HG02571 (cell line): Measurements from ENCODE around the gene RRAGB.
"Not testable (repeated sequence)": the region's sequence is repeated elsewhere in the genome, so short reads cannot be mapped to it uniquely, and the experiment has no call there.

ENCODE experiments used
- ATAC-seq: cut with Tn5 transposase; IDR thresholded peaks from one replicate; pipeline ENCODE4 v1.9.1; 2021; ENCODE audit warnings: mild to moderate bottlenecking, moderate library complexity; ENCODE audit not compliant: unreplicated experiment

The RRAGB gene

DNA sequence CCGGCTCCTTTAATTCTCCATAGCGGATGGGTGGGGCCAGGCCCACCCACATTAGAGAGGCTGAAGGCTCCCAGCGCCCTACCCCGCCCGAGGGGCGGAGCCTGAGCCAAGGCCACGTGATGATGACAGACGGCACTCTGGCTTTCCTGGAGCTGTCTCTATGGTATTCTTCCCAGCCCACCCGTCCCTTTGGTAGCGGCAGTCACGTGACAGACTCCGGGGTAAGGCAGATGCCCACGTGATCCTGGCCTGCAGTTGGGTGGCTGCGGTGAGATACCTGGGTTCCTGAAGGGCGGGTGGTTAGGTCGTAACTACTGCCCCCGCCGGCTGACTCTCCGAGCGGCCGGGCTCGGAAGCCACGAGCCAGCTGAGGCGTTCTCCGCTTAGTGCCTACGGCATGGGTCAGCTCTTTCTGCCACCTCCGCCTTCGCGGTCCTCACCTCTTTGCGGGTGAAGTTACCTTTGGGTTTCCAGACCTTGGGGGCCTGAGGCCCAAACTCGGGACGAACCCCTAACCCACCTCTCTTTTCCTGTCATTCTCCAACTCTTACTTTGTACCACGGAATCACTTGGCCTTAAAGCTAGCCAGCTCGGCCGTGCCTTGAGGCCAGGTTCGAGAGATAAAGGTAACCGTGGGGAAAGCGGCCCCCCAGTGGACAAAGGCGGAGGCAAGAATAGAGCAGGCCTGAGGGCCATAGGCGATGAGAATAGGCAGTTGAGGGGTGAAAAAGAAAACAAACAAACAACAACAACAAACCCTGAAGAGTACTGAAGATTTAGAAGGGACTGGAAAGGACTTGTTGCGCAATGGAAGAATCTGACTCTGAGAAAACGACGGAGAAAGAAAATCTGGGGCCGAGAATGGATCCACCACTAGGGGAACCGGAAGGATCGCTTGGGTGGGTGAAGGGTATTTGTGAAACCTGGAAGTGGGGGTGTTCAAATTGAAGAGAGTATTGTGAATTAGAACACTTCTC, at the start of gene RRAGB:
TSS of gene RRAGB (plus strand) at position 229 of the 977 bp plus-strand sequence. CDS start at position 808, 579 bp downstream.
- ATAC-seq: peak; percentile 90

- no peak for ATAC-seq
Observed at GRCh38 chrX:55668084-55668483, 49.5 kb upstream of the RRAGB start.

GRCh38 chrX:55688579-55688978, 29.0 kb upstream of the RRAGB start:
- not testable (repeated sequence) for ATAC-seq

- ATAC-seq: no peak
Observed at GRCh38 chrX:55695227-55696018, 22.1 kb upstream of the RRAGB start.

GRCh38 chrX:55697381-55697780, 20.2 kb upstream of the RRAGB start:
- ATAC-seq: no peak

DNA sequence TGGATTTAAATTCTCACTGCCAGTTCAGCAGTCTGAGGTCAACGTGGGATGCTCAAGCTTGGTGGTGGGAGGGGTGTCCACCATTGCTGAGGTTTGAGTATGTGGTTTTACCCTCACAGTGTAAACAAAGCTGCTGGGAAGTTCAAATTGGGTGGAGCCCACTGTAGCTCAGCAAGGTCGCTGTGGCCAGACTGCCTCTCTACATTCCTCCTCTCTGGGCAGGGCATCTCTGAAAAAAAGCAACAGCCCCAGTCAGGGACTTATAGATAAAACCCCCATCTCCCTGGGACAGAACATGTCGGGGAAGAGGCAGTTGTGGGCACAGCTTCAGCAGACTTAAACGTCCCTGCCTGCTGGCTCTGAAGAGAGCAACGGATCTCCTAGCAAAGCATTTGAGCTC, 14.9 kb upstream of the RRAGB start:
- ATAC-seq: no peak

- not testable (repeated sequence) for ATAC-seq
Observed at GRCh38 chrX:55703436-55703835, 14.1 kb upstream of the RRAGB start.

DNA sequence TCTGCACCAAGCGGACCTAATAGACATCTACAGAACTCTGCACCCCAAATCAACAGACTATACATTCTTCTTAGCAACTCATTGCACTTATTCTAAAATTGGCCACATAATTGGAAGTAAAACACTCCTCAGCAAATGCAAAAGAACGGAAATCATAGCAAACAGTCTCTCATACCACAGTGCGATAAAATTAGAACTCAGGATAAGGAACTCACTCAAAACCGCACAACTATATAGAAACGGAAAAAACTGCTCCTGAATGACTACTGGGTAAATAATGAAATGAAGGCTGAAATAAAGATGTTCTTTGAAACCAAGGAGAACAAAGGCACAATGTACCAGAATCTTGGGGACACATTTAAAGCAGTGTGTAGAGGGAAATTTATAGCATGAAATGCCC, 12.5 kb upstream of the RRAGB start:
- ATAC-seq: not testable (repeated sequence)

- no peak for ATAC-seq
Observed at GRCh38 chrX:55709735-55710134, 7.8 kb upstream of the RRAGB start.

DNA sequence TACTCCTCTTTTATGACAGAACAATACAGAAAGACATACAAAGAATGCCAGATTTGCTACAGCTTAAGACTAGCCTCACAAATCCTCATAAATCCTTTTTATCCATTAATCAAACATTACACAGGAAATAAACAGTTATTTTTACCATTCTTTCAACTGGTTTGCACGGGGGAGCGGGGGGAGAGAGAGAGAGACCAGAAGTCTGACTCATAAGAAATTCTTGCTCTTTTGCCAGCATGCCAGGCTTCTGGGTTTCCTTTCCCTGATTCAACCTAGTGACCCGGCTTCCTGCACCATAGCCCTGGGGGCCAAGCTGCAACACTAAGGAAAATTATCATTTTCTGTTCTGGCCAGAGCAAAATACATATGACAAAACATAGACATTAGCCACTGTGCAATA, 6.8 kb upstream of the RRAGB start:
- ATAC-seq: no peak

- ATAC-seq: no peak
Observed at GRCh38 chrX:55713631-55714030, 3.9 kb upstream of the RRAGB start.

DNA sequence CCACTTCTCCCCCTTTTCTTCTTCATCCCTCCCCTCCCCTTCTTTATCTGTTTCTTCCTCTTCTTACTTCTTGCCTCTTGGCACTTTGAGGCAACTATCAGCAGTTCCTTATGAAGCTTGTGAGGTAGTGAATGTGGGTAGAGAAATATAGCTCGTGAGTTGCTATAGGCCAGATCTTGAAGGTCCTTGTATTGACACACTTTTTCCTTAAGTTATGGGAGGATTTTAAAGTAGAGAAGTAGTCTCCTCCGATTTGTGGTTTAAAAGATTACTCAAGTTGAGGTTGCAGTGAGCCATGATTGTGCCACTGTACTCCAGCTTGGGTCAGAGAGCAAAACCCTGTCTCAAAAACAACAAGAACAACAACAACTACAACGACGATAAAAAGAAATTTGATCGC, 3.4 kb upstream of the RRAGB start:
- no peak for ATAC-seq

- ATAC-seq: no peak
Observed at GRCh38 chrX:55715847-55716246, 1.7 kb upstream of the RRAGB start.

GRCh38 chrX:55716937-55717336, 612 bp upstream of the RRAGB start:
- ATAC-seq: no peak

DNA sequence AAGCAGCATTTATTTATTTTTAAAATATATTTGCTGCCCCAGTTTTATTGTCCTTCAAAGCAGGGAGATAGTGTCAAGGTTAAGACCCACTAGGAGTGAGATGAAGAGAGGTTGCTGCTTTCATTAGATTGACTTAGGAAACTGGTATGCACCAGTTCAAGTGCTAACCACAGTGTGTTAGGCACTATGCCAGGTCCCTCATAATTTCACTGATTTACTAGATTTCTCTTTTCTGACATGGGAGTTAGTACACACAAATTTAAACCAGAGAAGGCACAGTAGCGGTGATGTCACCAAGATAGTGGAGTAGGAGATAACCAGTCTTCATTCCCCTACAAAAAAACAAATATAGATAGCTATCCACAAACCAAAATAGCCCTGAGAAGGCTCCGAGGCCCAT, 14.3 kb downstream of the RRAGB start:
- no peak for ATAC-seq

GRCh38 chrX:55738969-55739368, 21.4 kb downstream of the RRAGB start:
- ATAC-seq: no peak

DNA sequence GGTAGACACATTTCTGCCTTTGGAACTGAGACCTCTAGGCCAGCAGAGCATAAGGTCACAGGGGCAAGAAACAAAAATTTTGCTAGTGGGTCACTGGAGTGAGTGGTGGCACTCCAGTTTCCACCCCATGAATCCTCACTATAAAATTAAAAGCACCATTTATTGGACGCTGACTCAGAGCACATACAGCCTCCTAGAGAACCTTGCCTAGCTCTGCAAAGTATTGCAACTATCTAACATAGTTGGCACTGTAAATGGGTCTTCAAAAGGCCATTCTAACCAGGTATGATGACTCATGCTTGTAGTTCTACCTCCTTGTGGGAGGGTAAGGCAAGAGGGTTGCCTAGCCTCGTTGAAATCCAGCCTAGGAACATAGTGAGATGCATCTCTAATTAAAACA, 25.1 kb downstream of the RRAGB start:
- no peak for ATAC-seq

- not testable (repeated sequence) for ATAC-seq
Observed at GRCh38 chrX:55748463-55748862, 30.9 kb downstream of the RRAGB start.

- no peak for ATAC-seq
Observed at GRCh38 chrX:55750256-55750655, 32.7 kb downstream of the RRAGB start.

DNA sequence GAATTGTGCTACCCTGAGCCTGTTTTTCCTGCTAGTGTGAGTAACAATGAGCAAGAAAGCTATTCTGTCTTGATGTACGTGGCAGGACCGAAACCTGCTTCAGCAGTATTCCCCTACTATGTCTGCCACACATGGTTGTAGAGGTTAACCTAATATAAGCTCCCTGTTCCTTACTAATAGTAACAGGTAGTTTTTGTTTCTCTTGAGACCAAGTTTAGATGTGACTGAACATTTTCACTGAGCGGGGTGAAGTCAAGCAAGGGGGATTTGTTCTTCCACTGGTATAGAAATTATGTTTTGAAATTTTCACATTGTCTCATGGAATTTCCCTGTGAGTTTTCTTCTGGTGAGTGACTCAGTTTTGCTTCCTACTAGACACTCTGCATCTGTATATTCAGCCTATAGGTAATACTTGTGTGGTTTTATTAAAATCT, 37.3 kb downstream of the RRAGB start:
- peak; percentile 93 for ATAC-seq

DNA sequence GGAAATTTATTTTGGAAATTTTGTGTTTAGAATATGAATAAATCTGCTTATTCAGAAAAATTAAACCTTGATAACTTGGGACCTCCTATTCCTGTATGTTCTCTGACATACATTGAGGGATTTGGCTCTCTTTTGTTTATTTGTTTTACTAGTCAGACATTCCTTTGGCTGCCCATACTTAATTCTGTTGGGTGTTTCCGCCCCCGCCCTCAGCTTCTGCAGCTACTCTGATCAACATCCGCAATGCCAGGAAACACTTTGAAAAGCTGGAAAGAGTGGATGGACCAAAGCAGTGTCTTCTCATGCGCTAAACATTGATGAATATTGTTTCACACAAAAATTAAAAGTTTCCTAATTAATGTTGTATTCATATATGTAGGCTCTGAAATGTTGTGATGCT, 40.5 kb downstream of the RRAGB start:
- no peak for ATAC-seq

DNA sequence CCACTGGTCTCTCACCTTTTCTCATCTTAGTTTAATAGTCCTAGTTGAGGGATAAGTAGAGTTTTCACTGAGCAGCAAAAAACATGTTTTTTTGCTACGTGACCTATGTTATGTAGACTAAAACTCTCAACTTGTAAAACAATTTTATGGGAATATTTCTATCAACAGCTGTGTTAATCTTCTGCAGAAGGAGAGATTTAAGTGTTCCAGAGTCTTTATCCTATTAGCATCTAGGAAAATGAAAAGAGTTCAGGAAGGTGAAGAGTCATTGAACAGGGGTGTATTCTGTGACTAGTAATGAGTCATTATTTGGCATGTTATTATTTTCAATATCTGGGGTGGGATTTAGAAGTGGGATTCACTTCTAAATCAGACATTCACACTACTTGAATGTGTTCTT, 41.9 kb downstream of the RRAGB start:
- ATAC-seq: no peak
